DND-41 (cell line): ENCODE data around the gene ZNF106.

ENCODE experiments used
- EZH2 ChIP-seq: IDR thresholded peaks from 3 replicates; pipeline ENCODE4 v1.6.1; 2012; ENCODE audit warnings: borderline replicate concordance, low read depth, mild to moderate bottlenecking, moderate library complexity, low read length, inconsistent platforms; ENCODE audit not compliant: severe bottlenecking
- TF ChIP-seq, protein P1 (sequence below): IDR thresholded peaks from 2 replicates; pipeline ENCODE4 v1.5.1; 2012; ENCODE audit warnings: borderline replicate concordance, low read length, moderate library complexity, mild to moderate bottlenecking; ENCODE audit not compliant: poor library complexity, severe bottlenecking; ENCODE audit errors: extremely low read depth

- TF ChIP-seq, protein P1, sequence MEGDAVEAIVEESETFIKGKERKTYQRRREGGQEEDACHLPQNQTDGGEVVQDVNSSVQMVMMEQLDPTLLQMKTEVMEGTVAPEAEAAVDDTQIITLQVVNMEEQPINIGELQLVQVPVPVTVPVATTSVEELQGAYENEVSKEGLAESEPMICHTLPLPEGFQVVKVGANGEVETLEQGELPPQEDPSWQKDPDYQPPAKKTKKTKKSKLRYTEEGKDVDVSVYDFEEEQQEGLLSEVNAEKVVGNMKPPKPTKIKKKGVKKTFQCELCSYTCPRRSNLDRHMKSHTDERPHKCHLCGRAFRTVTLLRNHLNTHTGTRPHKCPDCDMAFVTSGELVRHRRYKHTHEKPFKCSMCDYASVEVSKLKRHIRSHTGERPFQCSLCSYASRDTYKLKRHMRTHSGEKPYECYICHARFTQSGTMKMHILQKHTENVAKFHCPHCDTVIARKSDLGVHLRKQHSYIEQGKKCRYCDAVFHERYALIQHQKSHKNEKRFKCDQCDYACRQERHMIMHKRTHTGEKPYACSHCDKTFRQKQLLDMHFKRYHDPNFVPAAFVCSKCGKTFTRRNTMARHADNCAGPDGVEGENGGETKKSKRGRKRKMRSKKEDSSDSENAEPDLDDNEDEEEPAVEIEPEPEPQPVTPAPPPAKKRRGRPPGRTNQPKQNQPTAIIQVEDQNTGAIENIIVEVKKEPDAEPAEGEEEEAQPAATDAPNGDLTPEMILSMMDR, result no peak
- TF ChIP-seq EZH2, result no peak
These were observed 117.7 kb downstream of the ZNF106 start for GRCh38 chr15:42373274-42373673.
